Left hindlimb (tissue), 1 donor: Measurements from ENCODE around the gene TRPC1.

ENCODE experiments used
- DNase-seq: peaks from one replicate; pipeline ENCODE4 v3.0.0-alpha.2; 2018

TRPC1 gene

GRCh38 chr3:142768338-142768737, 44.5 kb downstream of the TRPC1 start:
- no peak for DNase-seq

DNA sequence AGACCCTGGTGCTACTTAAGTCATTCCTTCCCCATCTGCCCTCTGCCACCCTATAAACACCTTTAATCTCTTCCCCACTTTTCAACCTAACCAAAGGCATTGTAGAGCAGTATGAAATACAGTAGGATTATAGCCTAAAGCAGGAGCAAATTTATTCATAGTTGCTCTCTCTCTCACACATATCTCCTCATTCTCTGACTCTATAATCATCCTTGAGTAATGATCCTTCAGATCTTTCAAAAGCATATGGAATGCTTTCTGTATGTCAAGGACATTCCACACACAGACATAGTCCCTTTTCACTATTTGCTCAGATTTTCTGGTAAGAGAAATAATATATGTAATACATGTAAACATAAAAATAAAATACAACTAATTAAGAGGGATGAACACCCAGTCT, 54.1 kb downstream of the TRPC1 start:
- no peak for DNase-seq

DNA sequence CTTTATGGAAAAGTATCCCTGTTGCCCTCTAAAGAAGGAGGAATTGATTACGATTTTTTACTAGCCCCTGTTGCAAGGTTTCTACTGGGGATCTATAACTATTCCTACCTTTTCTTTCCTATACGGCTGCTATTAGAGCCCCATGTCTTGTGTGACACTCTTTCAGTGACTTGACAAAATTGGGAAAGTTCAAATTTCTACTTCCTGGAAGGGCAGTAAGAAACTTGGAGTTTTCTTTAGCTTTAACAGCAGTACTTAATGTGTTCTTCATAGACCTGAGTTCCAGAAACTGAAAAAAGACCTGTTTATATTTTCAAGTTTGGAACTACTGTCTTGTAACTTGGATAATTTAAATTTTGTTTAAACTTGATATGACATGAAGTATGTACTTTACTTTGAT, 54.7 kb downstream of the TRPC1 start:
- no peak for DNase-seq

- no peak for DNase-seq
These were observed 55.8 kb downstream of the TRPC1 start for GRCh38 chr3:142779591-142779990.

- DNase-seq, result no peak
These were observed 58.8 kb downstream of the TRPC1 start for GRCh38 chr3:142782616-142783015.

DNA sequence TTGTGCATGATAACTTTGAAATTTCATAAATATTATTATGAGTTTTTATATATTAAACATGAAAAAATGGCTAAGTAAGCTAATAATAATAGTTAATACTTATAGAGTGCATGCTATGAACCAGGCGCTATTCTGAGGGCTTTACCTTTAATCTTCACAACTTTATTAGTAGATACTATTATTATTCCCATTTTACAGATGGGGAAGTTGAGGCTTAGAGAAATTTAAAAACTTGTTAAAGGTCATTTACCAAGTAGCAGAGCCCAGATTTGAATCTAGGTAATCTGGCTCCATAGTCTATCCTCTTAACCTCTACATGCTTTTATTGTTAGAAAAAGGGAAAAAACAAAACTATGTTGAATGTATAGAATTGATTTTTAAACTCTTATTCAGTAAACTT, 60.4 kb downstream of the TRPC1 start:
- no peak for DNase-seq

- no peak for DNase-seq
These were observed 62.2 kb downstream of the TRPC1 start for GRCh38 chr3:142785996-142786395.

DNA sequence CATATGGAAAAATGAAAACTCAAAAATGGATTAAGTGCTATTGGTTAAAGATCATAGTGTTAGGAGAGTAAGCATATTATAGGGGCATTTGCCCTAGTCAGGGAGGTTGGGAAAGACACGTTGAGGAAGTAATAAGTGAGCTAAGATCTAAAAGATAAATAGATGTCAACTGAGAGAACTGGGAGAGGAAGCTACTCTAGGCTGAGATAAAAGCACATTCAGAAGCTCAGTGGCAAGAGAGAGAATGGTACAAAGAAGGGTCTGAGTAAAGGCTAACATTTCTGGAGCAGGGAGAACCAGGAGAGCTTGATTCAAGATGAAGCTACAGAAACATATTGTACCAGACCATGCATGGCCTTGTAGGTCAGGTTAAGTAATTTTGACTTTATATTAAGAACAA, 63.9 kb downstream of the TRPC1 start:
- no peak for DNase-seq

GRCh38 chr3:142794508-142794907, 70.7 kb downstream of the TRPC1 start:
- no peak for DNase-seq

DNA sequence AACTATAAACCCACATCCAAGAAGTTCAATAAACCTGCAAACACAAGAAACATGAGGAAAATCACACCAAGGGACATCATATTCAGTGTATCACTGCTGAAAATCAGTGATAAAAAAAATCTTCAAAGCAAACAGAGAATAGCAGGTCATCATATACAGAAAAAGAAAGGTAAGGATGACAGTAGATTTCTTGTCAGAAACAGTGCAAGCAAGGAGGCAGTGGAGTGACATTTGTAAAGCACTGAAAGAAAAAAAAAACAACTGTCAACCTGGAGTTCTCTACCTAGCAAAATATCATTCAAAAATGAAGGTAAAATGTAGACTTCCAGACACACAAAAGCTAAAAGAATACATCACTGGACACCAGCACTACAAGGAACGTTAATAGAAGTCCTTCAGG, 71.5 kb downstream of the TRPC1 start:
- no peak for DNase-seq

- DNase-seq, result no peak
These were observed 73.0 kb downstream of the TRPC1 start for GRCh38 chr3:142796823-142797222.

DNA sequence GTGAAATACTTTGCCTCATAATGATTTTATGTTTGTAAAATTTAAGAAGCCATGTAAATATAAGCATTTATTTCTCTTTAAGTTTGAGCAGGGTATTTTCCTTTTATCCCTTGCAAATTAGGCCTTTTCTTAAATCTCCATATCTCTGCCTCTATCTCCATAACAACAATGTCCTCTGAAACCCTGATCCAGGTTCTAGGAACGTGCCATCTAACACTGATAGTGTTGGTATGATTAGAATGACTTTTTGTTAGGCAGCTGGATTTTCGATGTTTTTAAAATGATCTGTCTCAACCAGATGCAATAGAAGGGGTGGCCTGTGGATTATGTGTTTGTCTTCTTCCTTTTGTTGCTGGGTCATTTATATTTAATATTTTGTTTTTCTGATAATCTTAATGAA, 77.9 kb downstream of the TRPC1 start:
- DNase-seq, result no peak

GRCh38 chr3:142802891-142803290, 79.1 kb downstream of the TRPC1 start:
- no peak for DNase-seq

GRCh38 chr3:142808103-142808917, 84.5 kb downstream of the TRPC1 start:
- DNase-seq, result no peak

- DNase-seq, result no peak
These were observed 85.4 kb downstream of the TRPC1 start for GRCh38 chr3:142809259-142809658.

DNA sequence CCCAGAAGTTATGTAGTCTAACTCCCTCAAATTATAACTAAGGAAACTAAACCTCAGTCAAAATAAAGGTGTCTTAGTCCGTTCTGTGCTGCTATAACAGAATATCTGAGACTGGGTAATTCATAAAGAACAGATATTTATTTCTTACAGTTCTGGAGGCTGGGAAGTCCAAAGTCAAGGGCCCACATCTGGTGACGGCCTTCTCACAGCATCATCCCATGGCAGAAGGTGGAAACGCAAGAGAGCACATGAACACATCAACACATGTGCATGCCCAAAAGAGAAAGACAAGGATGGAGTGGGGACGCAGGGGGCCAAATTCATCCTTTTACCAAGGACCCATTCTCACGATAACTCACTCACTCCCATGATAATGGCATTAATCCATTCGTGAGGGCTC, 92.0 kb downstream of the TRPC1 start:
- no peak for DNase-seq

DNA sequence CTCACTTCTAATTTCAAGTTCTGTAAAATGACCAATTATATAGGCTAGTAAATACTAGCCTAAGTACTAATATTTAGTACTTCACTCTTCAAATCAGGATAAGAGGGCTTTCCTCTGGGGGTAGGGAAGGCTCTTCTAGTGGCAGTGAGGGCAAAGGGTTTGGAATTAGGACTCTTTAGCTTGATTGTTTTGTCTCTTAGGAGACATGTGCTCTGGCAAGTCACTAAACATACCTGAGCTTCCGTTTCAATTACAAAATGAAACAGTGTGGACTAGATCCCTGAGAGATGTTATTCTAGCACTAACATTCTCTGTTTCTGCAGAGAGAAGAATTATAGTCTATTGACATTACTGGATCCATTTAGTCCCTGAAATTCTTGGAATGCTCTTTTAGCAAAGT, 93.5 kb downstream of the TRPC1 start:
- no peak for DNase-seq

DNA sequence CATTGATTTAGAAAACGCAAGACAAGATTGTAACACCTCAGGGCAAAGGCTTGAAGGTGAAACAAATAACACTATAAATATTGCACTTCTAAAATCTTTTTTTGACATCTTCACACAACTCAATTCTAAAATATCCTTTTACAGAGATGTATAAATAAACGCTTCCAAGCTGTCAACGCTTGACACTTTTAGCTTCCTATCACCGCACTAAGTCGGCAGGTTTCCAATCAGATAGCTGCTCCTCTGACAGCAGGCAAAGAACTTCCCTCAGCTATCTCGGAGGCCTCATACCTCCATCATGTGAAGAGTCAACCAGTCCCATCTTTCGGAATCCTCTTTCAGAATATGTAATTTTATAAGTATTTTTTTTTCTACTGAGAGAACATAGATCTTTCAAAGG, 94.1 kb downstream of the TRPC1 start:
- no peak for DNase-seq

- no peak for DNase-seq
These were observed 94.8 kb downstream of the TRPC1 start for GRCh38 chr3:142818651-142819050.

GRCh38 chr3:142819179-142819578, 95.3 kb downstream of the TRPC1 start:
- no peak for DNase-seq

DNA sequence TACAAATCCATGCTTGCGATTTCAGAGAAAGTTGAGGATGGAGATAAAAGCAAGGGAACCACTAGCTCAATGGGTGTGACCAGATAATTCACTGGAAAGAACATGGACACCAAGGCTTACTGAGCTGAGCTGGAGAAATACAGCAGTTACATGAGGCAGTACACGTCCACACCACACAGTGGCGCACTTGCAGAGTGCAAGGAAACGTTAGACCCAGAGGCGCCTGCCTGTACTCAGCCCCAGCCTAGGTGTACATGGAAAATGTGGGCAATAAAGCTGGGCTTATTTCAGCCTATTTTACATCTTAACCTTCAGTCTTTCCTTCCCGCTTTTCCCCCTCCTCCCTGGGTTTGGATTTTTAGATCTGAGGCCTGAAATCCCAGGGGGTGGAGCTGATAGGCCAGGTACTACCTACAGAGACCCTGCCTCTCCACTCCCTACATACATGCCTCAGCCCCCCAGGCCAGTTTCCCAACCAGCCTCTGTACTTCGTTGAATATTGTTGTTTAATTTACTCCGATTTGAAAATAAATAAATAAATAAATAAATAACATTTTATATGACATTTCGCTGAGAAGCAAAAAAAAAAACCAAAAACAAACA, 105.0 kb downstream of the TRPC1 start:
- DNase-seq, result peak; percentile 74

DNA sequence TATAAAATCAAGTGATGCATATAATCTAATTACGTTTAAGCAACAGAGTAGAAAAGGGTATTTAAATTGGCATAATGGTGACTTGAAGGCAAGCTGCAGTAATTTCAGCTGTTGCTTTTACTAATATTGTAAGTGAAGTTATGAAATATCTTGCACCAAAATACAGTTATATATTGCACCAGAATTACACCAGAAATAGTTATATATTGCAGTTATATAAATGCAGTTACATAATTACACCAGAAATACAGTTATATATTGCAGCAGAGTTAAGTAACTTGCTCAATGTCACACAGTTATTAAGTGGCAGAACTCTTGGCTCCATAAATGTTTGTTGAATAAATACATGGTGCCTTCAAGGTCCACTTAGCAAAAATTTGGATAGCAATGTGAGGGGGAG, 113.7 kb downstream of the TRPC1 start:
- no peak for DNase-seq

DNA sequence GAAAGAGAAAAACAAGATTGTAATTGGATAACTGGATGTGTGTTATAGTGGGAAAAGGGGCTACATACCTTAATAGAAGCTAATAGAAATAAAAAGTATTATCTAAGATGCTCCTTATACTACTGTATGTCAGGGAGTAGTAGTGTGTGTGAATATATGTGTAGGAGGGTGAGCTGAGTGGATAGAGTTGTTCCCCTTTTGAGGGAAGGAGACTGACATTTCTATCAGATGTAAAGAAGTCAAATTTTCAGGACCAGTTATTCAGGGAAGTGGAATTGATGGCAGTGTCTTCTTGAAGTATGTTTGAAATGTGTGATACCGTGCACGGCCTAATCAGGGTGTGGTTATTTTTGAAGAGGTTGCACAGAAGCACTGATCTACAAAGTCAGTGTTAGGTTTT, 116.0 kb downstream of the TRPC1 start:
- DNase-seq, result no peak

DNA sequence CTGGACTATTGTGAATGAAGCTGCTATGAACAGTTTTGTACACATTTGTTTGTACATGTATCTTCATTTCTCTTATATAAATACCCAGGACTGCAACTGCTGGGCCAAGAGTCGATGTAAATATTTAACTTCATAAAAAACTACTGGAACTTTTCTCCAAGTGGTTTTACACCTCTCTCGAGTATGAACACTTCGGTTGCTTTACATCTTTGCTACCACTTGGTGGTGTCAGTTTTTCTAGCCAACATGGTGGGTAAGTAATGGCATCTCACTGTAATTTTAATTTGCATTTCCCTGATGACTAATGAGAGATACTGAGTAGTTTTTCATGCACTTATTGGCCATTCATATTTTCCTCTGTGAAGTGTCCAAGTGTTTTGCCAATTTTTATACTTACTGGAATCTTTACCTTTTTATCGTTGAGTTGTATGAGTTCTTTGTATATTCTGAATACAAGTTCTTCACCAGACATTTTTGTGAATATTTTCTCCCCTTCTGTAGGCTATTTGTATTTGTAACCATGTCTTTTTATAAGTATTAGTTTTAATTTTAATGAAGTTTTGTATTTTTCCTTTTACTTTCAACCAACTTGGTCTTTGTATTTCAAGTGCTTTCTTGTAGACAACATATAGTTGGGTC, 120.6 kb downstream of the TRPC1 start:
- no peak for DNase-seq
